ENCODE data around the gene DNAJC5.
"Not testable (repeated sequence)": the region's sequence is repeated elsewhere in the genome, so short reads cannot be mapped to it uniquely, and the experiment has no call there.

Gene DNAJC5

DNA sequence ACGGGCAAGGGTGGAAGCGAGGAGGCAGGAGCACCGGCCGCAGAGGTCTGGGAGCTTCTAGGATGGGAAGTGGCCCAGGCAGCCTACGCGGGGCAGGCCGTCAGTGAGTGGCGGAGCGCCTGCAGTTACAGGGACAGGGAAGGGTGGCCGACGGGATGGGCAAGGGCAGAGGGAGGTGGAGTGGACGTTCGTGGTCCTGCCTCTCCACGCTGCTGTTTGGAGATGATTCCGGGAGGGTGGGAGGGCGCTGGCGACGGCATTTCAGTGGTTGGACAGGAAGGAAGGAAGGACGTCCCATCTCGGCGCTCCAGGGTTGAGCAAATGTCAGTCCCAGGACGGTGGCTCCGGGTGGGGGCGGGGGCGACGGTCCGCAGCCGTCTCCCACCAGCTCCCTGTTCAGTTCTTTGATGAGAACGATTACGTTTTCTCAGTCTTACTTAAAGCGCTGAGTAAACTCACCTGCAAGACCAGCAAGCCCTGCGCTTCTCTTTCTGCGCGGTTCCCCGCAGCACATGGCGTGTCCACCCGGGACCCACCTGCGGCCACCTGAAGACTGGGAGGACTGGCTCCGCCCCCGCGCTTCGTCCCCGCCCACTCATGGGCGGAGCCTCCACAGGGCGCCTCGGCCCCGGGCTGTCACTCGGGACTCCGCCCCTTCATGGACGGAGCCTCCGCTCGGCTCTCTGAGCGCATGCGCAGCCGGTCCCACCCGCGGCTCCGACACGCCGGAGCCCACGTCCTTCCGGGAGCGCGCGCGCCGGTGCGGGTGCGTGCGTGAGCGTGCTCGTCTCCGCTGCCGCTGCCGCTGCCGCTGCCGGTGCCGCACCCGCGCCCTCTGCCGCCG lies at the start of gene DNAJC5:
Gene DNAJC5 (plus strand): TSS at position 769 of the 844 bp plus-strand sequence. CDS start 33,220 bp downstream, outside the sequence.
- DNase-seq: peak; percentile 94 to 95

GRCh38 chr20:63846128-63846771 lies 48.7 kb upstream of the DNAJC5 start:
- no peak for DNase-seq

DNA sequence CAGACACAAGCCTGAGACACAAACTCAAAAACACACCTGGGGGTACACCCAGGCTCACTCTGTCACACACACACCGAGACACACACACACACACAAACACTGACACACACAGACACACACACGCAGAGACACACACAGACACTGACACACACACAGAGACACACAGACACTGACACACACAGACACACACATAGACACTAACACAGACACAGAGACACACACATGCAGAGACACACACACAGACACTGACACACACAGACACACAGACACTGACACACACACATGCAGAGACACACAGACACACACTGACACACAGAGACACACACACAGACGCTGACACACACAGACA lies 48.1 kb upstream of the DNAJC5 start:
- no peak for DNase-seq

DNA sequence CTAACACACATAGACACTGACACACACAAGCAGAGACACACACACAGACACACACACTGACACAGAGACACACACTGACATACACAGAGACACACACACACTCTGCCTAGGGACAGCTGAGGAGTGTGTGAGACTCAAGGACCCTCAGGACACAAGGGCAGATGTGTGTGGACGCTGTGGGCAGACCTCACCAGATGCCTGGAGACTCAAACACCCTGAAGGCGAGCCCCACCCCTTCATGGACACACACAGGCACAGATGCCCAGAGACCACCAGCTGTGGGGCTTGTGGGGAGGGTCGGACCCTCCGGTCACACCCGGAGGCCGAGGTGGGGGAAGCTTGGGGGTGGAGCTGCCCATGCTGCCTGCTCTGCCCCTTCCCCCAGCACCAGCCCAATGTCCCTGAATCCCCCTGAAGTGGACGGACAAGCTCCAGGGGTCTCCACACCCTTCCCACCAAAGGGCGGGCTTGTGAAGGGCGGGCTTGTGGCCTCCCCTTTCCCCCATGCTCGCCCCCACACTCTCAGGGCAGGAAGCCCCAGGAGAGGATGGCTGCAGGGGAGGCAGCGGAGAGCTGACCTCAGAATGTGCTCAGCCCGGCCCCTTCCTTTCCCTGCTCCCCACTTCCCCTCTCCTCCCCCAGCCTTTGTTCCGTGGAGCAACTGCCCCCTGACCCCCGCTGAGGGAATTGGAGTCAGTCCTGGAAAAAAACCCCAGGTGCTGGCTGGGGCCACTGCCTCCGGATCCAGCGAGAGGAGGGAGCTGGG lies 47.5 kb upstream of the DNAJC5 start:
- no peak for DNase-seq

GRCh38 chr20:63848003-63848911 lies 46.7 kb upstream of the DNAJC5 start:
- DNase-seq: no peak

GRCh38 chr20:63850689-63851547 lies 44.0 kb upstream of the DNAJC5 start:
- DNase-seq: no peak

GRCh38 chr20:63851548-63851943 lies 43.4 kb upstream of the DNAJC5 start:
- DNase-seq: not testable (repeated sequence)

GRCh38 chr20:63853733-63854068 lies 41.2 kb upstream of the DNAJC5 start:
- not testable (repeated sequence) for DNase-seq

GRCh38 chr20:63854069-63854765 lies 40.7 kb upstream of the DNAJC5 start:
- DNase-seq: no peak

DNA sequence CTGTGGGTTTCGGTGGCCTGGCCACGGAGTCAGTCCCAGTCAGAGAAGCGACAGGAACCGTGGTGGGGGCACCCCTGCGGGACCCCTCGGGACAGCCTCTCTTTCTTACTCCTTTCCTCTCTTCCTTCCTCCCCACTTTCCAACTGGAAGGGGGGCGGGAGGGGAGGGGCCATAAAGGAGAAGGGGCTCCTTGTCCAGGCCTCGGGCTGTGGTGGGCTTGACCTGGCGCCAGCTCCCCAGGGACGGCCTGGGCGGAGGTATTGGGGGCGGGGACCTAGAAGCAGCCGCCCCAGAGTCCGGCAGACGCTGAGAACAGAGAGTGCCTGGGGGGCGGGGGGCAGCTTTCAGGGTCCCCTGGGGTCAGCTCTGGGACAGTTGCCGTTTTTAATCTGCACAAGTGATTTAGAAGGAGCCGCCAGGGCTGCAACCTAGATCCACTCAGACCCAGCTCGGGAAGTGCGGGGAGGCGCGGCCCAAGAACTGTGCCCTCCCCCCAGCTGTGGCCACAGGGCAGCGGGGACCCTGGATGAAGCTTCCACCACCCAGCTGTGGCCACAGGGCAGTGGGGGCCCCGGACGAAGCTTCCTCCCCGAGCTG lies 40.1 kb upstream of the DNAJC5 start:
- no peak for DNase-seq

DNA sequence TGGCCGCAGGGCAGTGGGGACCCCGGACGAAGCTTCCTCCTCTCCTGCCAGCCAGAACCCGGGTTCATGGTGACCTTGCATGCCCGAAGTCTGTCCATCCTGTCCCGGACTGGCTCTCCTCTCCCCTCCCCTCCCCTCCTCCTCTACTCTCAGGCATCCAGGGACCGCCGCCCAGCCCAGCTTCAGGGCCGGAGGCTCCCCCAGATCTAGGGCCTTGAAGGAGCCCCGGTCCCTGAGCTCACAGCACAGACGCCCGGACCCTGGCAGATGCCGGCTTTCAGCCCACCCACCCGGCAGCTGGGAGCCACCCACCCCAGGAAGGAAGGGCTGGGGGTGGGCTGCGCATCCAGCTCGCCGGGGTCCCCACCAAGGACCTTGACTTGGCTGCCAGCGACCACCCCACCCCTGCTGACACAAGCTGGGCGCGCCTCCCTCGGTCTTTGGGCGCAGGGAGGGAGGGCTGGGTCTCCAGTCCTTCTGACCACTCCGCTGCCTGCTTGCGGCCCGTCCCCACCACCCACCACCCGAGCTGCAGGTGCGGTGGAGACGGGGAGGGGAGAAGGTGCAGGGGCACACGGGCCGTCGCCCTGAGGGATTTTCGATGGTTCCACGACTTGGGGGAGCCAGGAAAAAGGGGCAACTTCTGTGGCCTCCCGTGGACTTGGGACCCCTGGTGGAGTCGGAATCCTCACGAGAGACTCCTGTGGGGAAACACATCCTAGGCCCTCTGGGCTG lies 39.4 kb upstream of the DNAJC5 start:
- DNase-seq: no peak

DNA sequence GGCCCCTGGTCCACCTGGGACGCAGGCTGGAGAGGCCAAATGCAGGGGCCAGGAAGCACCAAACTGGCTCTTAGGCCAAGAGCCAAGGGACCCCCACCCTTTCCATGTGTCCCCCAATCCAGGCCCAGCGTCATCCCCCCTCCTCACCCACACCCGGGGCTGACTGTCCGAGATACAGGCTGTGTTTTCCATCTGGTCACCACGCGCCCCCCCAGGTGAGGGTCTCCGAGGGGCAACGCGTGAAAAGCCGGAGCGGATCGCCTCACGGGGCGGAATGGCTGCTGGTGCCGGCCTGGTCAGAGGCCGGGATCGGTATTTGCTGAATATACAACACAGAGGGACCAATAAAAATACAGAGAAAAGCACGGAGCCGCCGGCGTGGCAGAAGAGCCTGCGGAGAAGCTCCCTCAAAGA lies 38.8 kb upstream of the DNAJC5 start:
- DNase-seq: no peak

DNA sequence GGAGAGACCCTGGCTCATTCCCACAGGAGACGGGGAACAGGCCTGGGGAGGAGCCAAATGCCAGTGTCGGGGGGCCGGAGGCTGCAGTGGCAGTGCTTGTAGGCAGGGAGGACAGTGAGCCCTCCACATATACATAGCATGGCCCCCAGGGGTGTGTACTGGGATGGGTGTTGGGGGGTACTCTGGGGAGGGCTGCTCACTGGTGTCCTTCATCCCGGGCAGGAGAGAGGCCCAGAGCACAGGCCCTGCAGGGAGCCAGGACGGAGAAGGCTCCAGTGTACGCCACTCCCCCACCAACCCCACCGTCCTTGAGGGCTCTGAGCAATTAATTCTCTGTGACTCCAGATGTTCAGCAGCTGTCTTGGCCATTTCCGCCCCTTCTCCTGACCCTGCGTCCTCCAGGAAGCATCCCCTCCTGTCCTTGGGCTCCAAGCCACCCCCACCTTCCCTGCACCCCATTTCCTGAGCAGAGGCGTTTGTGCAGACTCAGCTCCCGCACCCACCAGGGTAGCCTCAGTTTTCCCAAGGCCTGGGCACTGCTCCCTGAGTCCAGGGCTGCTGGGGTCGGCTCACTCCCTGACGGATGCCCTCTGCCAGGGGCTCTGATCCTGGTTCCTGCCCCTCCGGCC lies 37.0 kb upstream of the DNAJC5 start:
- DNase-seq: no peak

GRCh38 chr20:63858393-63859165 lies 36.3 kb upstream of the DNAJC5 start:
- DNase-seq: no peak

DNA sequence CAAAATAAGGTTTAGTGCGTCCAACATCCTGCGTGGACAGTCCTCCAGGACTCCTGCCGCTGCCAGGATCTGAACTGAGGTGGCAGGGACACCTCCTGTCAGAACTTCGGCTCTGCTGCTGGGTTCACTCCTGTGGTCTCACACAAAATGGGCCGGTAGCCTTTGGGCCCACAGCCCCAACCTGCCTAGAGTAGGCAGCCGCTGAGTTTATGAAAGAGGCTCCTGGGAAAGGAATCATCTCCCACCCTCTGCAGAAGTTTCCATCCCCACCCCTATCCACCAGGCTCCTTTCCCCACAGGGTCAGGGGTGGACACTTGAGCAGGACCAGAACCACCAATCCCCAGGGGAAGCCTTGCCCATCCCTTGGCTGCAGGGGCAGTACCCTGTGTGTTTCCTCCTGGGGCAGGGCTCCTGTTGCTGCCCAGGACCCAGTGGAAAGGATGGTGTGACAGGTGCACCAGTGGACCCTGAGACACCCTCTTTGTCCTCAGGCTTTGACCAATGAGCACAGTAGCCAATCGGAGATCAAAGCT lies 35.7 kb upstream of the DNAJC5 start:
- no peak for DNase-seq

DNA sequence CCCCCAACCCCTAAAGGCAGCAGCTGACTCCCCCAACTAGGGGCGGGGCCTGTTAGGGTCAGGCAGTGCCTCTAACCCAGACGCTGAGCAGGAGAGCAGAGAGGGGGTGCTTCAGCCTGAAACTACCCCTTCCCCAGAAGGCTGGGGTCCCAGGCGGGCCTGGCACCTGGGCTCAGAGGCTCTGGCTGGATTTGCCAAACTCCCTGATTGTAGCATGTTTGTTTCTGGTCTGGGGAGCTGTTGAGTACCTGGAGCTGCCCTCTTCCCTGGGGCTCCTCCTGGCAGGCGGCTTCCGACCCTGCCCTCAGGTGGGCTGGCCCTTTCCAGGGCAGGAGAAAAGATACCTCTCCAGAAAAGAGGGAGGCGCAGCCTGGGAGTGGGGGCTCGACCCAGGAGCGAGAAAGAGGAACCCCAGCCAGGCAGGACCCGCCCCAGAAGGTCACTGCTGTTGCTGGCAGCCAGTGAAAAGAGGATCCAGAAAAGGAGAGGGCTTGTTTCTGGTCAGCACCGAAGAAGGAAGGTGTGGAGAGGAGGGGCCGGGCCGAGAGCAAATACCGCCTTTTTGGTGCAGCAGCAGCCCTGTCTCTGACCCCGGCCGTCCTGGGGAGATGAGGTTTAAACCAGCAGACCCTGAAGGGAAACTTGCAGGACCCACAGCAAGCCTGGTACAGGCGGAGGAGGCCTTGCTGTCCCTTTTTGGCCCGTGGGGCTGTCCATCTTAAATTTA lies 34.4 kb upstream of the DNAJC5 start:
- no peak for DNase-seq

- DNase-seq: no peak
Observed at GRCh38 chr20:63861365-63861934, 33.5 kb upstream of the DNAJC5 start, which contains the start of gene ABHD16B. Gene ABHD16B, plus strand, starts transcription at chr20:63861498. Its CDS starts 43 bp downstream, at chr20:63861541.

Data from NCI-H2081 (cell line).